LNCAP (cell line): Measurements from ENCODE around the gene SDC3.

ENCODE experiments used
- CTCF ChIP-seq: fragments of 450-650 bp; IDR thresholded peaks from 2 replicates; pipeline ENCODE4 v1.5.1; 2017; ENCODE audit warnings: mild to moderate bottlenecking

Gene SDC3

GRCh38 chr1:30905916-30906620, 2.5 kb downstream of the SDC3 start:
- TF ChIP-seq CTCF = no peak

GRCh38 chr1:30905403-30905802, 3.2 kb downstream of the SDC3 start:
- TF ChIP-seq CTCF = no peak

- no peak for TF ChIP-seq CTCF
Observed at GRCh38 chr1:30904962-30905335, 3.6 kb downstream of the SDC3 start.

GRCh38 chr1:30904191-30904961, 4.2 kb downstream of the SDC3 start:
- TF ChIP-seq CTCF = no peak

GRCh38 chr1:30903343-30904034, 5.1 kb downstream of the SDC3 start:
- no peak for TF ChIP-seq CTCF

GRCh38 chr1:30902593-30903290, 5.8 kb downstream of the SDC3 start:
- no peak for TF ChIP-seq CTCF

GRCh38 chr1:30901798-30902581, 6.6 kb downstream of the SDC3 start:
- no peak for TF ChIP-seq CTCF
